Neuronal stem cell (in vitro differentiated cells): ENCODE results near the gene MAPK11.
A peak's percentile ranks its signal among the peaks of the same experiment; 100 is the strongest.

Experiments used
- DNase-seq: peaks from one replicate; pipeline ENCODE4 v3.0.0-alpha.2; 2013; ENCODE audit warnings: low spot score
- H2AFZ ChIP-seq: one replicate; pipeline ENCODE4 v1.6.1; 2013; ENCODE audit warnings: mild to moderate bottlenecking, low read length, inconsistent platforms
- H2AK5ac ChIP-seq: 2 replicates; pipeline ENCODE4 v1.6.1; 2013; ENCODE audit warnings: low read depth, mild to moderate bottlenecking, inconsistent platforms, low read length, moderate library complexity, mixed read lengths
- H2BK120ac ChIP-seq: 2 replicates; pipeline ENCODE4 v1.6.1; 2013; ENCODE audit warnings: low read depth, mild to moderate bottlenecking, inconsistent platforms, low read length, moderate library complexity, mixed read lengths
- H2BK12ac ChIP-seq: one replicate; pipeline ENCODE4 v1.6.1; 2013; ENCODE audit warnings: low read length, inconsistent platforms
- H2BK15ac ChIP-seq: 2 replicates; pipeline ENCODE4 v1.6.1; 2013; ENCODE audit warnings: mild to moderate bottlenecking, low read length, inconsistent platforms, mixed read lengths
- H2BK5ac ChIP-seq: one replicate; pipeline ENCODE4 v1.6.1; 2013; ENCODE audit warnings: inconsistent platforms, mild to moderate bottlenecking, low read length, moderate library complexity
- H3K14ac ChIP-seq: one replicate; pipeline ENCODE4 v1.6.1; 2013; ENCODE audit warnings: low read length, inconsistent platforms
- H3K18ac ChIP-seq: 2 replicates; pipeline ENCODE4 v1.6.1; 2013; ENCODE audit warnings: low read length, inconsistent platforms
- H3K23ac ChIP-seq: 2 replicates; pipeline ENCODE4 v1.6.1; 2013; ENCODE audit warnings: low read depth, mild to moderate bottlenecking, mixed read lengths, low read length, inconsistent platforms; ENCODE audit not compliant: poor library complexity
- H3K27ac ChIP-seq: replicated peaks from 3 replicates; pipeline ENCODE4 v1.5.1; 2013; ENCODE audit warnings: low read length, inconsistent platforms
- H3K27me3 ChIP-seq, 3 experiments: 2 replicates each; pipeline ENCODE4 v1.6.1; 2013; ENCODE audit warnings: low read length in 3 of 3, mild to moderate bottlenecking in 2 of 3, inconsistent platforms in 1 of 3, low read depth in 1 of 3, mixed read lengths in 1 of 3, moderate library complexity in 1 of 3; ENCODE audit not compliant: control insufficient read depth in 3 of 3, insufficient read depth in 3 of 3
- H3K36me3 ChIP-seq, 2 donors: replicated peaks in 1 of 2; 2 replicates each; pipeline ENCODE4 v1.6.1; 2013; ENCODE audit warnings: low read length in 2 of 2; ENCODE audit not compliant: control insufficient read depth in 2 of 2, insufficient read depth in 2 of 2
- H3K4ac ChIP-seq: 2 replicates; pipeline ENCODE4 v1.6.1; 2013; ENCODE audit warnings: inconsistent platforms, mild to moderate bottlenecking, low read length, moderate library complexity
- H3K4me1 ChIP-seq, 2 donors: 1 replicate in 1 of 2; 2 replicates in 1 of 2; pipeline ENCODE4 v1.6.1; 2013; ENCODE audit warnings: low read length in 2 of 2, low read depth in 1 of 2; ENCODE audit not compliant: control insufficient read depth in 2 of 2, insufficient read depth in 1 of 2
- H3K4me2 ChIP-seq: one replicate; pipeline ENCODE4 v1.6.1; 2013; ENCODE audit warnings: mild to moderate bottlenecking, low read length, inconsistent platforms; ENCODE audit not compliant: insufficient read depth, poor library complexity, severe bottlenecking
- H3K4me3 ChIP-seq, 2 donors: 2 replicates each; pipeline ENCODE4 v1.5.1; 2013; ENCODE audit warnings: low read length in 2 of 2, mild to moderate bottlenecking in 2 of 2, inconsistent platforms in 1 of 2, moderate library complexity in 1 of 2
- H3K79me1 ChIP-seq: one replicate; pipeline ENCODE4 v1.6.1; 2013; ENCODE audit warnings: low read depth, mild to moderate bottlenecking, inconsistent platforms, low read length, moderate library complexity
- H3K9ac ChIP-seq: one replicate; pipeline ENCODE4 v1.6.1; 2013; ENCODE audit warnings: mild to moderate bottlenecking, low read depth, low read length, inconsistent platforms; ENCODE audit not compliant: poor library complexity
- H3K9me3 ChIP-seq, 2 donors: replicated peaks in 1 of 2; 2 replicates each; pipeline versions ENCODE3 to v1.6.1; 2013; ENCODE audit warnings: low read length in 2 of 2, mild to moderate bottlenecking in 2 of 2, inconsistent platforms in 1 of 2, low read depth in 1 of 2, mixed read lengths in 1 of 2, moderate library complexity in 1 of 2; ENCODE audit not compliant: control insufficient read depth in 2 of 2, insufficient read depth in 1 of 2
- H4K8ac ChIP-seq: one replicate; pipeline ENCODE4 v1.6.1; 2013; ENCODE audit warnings: low read depth, mild to moderate bottlenecking, inconsistent platforms, low read length, moderate library complexity
- H4K91ac ChIP-seq: one replicate; pipeline ENCODE4 v1.6.1; 2013; ENCODE audit warnings: low read length, low read depth, mild to moderate bottlenecking, inconsistent platforms; ENCODE audit not compliant: poor library complexity
- WGBS, 2 donors: extraction: QIAGEN DNeasy Blood & Tissue Kit; methylation state at CpG; one replicate each; pipeline ENCODE4 v1.1.7; 2013; ENCODE audit warnings: missing lambda C conversion rate in 2 of 2, mixed read lengths in 1 of 2; ENCODE audit not compliant: insufficient read length in 2 of 2, insufficient replicate concordance in 1 of 2; ENCODE audit errors: extremely low coverage in 2 of 2; 5-methylcytosine and 5-hydroxymethylcytosine counted together

Gene MAPK11

DNA sequence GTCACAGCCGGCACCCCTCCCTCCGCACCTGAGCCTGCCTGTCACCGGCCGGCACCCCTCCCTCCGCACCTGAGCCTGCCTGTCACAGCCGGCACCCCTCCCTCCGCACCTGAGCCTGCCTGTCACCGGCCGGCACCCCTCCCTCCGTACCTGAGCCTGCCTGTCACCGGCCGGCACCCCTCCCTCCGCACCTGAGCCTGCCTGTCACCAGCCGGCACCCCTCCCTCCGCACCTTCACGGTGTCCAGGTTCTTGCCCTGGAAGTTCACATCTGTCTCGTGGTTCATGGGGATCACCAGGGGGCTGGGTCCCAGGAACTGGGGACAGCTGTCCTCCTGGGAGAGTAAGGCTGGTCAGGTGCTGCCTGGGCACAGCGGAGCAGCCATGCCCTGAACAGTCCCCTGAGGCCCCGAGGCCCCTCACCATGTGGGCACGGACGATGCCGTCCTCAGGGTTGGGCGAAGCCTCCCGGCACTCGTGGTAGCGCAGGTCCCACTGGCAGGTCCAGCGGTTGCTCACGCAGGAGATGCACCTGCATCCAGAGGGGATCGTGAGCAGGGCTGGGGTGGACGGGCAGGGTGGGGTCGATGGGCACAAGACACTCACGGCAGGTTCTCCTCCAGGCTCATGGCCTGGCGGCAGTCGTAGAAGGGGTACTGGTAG lies 15.5 kb upstream of the MAPK11 start:
- H3K4me1 ChIP-seq, result peaks cover 0 to 1% of the 10 kb centered on the region in 2 donors
- H3K79me1 ChIP-seq, result peaks cover 40% of the 10 kb centered on the region
- DNase-seq, result no peak
- no peaks in the 10 kb centered on the region for H3K9me3 ChIP-seq
- no peak overlapping the region for H2BK120ac ChIP-seq
- H3K23ac ChIP-seq, result peak overlapping the region; percentile 80
- no peak overlapping the region for H2BK15ac ChIP-seq
- H3K4me3 ChIP-seq, result no peak overlapping the region
- no peaks in the 10 kb centered on the region for H3K27me3 ChIP-seq
- H4K8ac ChIP-seq, result peak overlapping the region; percentile 65
- peaks cover 67 to 93% of the 10 kb centered on the region in 2 donors for H3K36me3 ChIP-seq
- no peak overlapping the region for H2AK5ac ChIP-seq
- H3K4me2 ChIP-seq, result no peak overlapping the region
- H2BK5ac ChIP-seq, result no peak overlapping the region
- H3K18ac ChIP-seq, result no peak overlapping the region
- H2BK12ac ChIP-seq, result no peak overlapping the region
- H3K4ac ChIP-seq, result no peak overlapping the region
- no peak overlapping the region for H2AFZ ChIP-seq
- no CpG with 5 or more reads among the region's 34 CpGs for WGBS, 2 donors
- H3K9ac ChIP-seq, result peak overlapping the region; percentile 44
- no peak overlapping the region for H3K27ac ChIP-seq
- no peak overlapping the region for H4K91ac ChIP-seq
- H3K14ac ChIP-seq, result no peak overlapping the region

DNA sequence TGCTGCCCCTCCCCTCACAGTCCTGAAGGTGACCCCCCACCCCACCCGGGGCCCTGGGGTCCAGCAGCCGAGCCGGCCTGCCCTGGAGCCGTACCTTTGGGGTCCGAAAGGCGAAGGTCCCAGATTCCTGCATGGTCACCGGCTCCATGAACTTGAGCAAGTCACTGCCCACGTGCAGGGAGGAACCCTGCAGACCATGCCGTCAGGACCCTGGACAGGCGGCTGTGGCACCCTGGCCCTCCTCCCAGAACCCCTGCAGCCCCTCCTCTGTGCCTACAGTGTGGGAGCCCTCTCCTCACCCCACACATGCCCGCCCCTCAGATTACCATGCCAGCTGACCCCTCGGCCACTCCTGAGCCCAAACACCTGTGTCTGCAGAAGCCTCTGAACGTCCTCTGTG lies 14.3 kb upstream of the MAPK11 start:
- no peaks in the 10 kb centered on the region for H3K9me3 ChIP-seq
- H2BK12ac ChIP-seq, result no peak overlapping the region
- H3K4me3 ChIP-seq, result no peak overlapping the region
- H2BK5ac ChIP-seq, result no peak overlapping the region
- no peak overlapping the region for H3K23ac ChIP-seq
- H4K8ac ChIP-seq, result no peak overlapping the region
- no peak overlapping the region for H2AK5ac ChIP-seq
- DNase-seq, result no peak
- H3K18ac ChIP-seq, result no peak overlapping the region
- H4K91ac ChIP-seq, result no peak overlapping the region
- peaks cover 32% of the 10 kb centered on the region for H3K79me1 ChIP-seq
- H2BK120ac ChIP-seq, result no peak overlapping the region
- H3K4me2 ChIP-seq, result no peak overlapping the region
- no peaks in the 10 kb centered on the region for H3K27me3 ChIP-seq
- no peak overlapping the region for H3K14ac ChIP-seq
- WGBS, 2 donors, result no CpG with 5 or more reads among the region's 13 CpGs
- H3K27ac ChIP-seq, result no peak overlapping the region
- H3K36me3 ChIP-seq, result peaks cover 67 to 93% of the 10 kb centered on the region in 2 donors
- H3K4ac ChIP-seq, result no peak overlapping the region
- H3K9ac ChIP-seq, result no peak overlapping the region
- H2BK15ac ChIP-seq, result no peak overlapping the region
- no peaks in the 10 kb centered on the region for H3K4me1 ChIP-seq
- no peak overlapping the region for H2AFZ ChIP-seq

DNA sequence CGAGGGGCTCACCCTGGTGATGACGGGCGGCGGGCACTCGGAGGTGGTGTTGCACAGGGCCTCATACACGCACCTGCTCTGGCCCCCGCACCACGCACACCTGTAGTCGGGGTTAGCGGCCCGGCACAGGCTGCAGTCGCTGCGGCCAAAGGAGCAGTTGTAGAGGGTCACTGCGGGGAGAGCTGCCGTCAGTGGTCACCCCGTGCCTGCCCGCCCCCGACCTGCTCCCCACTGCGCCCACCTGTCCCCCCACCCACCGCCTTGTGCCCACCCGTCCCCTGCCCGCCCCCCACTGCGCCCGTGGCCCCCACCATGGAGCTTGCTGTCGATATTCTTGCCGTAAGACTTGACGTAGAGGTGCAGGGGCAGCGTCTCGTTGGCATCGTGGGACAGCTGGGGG lies 13.6 kb upstream of the MAPK11 start:
- Histone ChIP-seq H4K8ac (peak overlapping the region; percentile 43), H3K14ac (no peak overlapping the region), H2BK5ac (no peak overlapping the region), H3K4me2 (no peak overlapping the region), H3K18ac (no peak overlapping the region), H2AFZ (no peak overlapping the region), H3K9me3 (no peaks in the 10 kb centered on the region), H3K27me3 (no peaks in the 10 kb centered on the region), H4K91ac (no peak overlapping the region), H2BK120ac (no peak overlapping the region), H3K27ac (no peak overlapping the region), H3K4me1 (no peaks in the 10 kb centered on the region), H3K9ac (no peak overlapping the region), H2AK5ac (no peak overlapping the region), H3K36me3 (peaks cover 66 to 93% of the 10 kb centered on the region in 2 donors), H3K23ac (no peak overlapping the region), H3K4ac (no peak overlapping the region), H3K4me3 (no peak overlapping the region), H2BK15ac (no peak overlapping the region), H2BK12ac (no peak overlapping the region), H3K79me1 (peaks cover 26% of the 10 kb centered on the region)
- WGBS, 2 donors, result no CpG with 5 or more reads among the region's 30 CpGs
- DNase-seq, result no peak

DNA sequence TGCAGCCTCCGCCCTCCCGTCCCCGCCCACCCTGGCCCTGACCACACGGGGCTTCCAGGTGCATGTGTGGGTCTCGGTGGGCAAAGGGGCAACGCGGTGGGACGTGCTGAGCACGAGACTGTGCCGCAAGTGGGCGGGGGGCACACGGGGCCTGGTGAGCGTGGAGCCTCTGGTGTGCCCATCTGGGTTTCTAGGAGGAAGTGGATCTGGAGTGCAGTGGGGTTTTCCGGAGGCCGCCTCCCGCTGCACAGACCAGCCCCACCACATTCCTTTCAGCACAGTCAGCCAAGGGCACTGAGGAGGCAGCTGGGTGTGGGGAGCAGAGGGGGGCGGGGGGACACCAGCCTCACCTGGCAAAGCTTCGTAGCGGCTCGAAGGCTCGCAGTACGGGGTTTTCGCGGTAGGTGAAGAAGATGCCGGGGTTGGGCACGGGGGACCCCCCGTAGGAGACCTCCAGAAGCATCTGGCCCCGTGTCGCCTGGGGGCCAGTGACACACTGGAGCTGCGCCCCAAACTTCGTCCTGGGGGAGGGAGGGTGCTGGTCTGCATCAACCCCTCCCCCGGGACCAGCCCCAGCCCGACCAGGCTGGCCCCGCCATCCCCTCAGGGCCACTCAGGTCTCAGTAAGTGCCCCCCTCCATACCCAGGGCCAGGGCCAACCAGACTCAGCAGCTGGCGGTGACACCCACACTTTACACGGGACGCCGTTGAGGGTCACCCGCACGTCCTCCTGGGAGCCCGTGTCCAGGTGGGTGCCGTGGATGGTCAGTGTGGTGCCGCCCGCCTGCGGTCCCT lies 12.4 kb upstream of the MAPK11 start:
- H3K27me3 ChIP-seq, result no peaks in the 10 kb centered on the region
- H2BK120ac ChIP-seq, result no peak overlapping the region
- no peak overlapping the region for H3K4me3 ChIP-seq
- no peak overlapping the region for H3K18ac ChIP-seq
- H2BK12ac ChIP-seq, result peak overlapping the region; percentile 73
- peaks cover 70 to 93% of the 10 kb centered on the region in 2 donors for H3K36me3 ChIP-seq
- no peak overlapping the region for H4K91ac ChIP-seq
- H2BK15ac ChIP-seq, result no peak overlapping the region
- H3K23ac ChIP-seq, result no peak overlapping the region
- no peak overlapping the region for H3K4ac ChIP-seq
- no peak overlapping the region for H3K14ac ChIP-seq
- H3K4me1 ChIP-seq, result no peaks in the 10 kb centered on the region
- DNase-seq, result no peak
- H2AFZ ChIP-seq, result no peak overlapping the region
- WGBS, 2 donors, result no CpG with 5 or more reads among the region's 45 CpGs
- peaks cover 14% of the 10 kb centered on the region for H3K79me1 ChIP-seq
- peak overlapping the region; percentile 70 for H3K9ac ChIP-seq
- no peak overlapping the region for H4K8ac ChIP-seq
- H2AK5ac ChIP-seq, result no peak overlapping the region
- peak overlapping the region; percentile 13 for H2BK5ac ChIP-seq
- no peak overlapping the region for H3K27ac ChIP-seq
- no peaks in the 10 kb centered on the region for H3K9me3 ChIP-seq
- no peak overlapping the region for H3K4me2 ChIP-seq
